Sigmoid colon (tissue), 4 donors: ENCODE data around the gene TRERF1.

Experiments
- EP300 ChIP-seq, 4 donors: sonication (generic); formaldehyde crosslinking; IDR thresholded peaks; one replicate each; pipeline ENCODE4 v1.6.1; 2017; ENCODE audit warnings: antibody characterized with exemption in 4 of 4
- POLR2A ChIP-seq, 2 donors: fragments of 450-650 bp; IDR thresholded peaks; one replicate each; pipeline ENCODE4 v1.6.1; 2016; ENCODE audit warnings: antibody characterized with exemption in 2 of 2, mild to moderate bottlenecking in 2 of 2, moderate library complexity in 2 of 2
- TF ChIP-seq, protein P1 (sequence below), 4 experiments: fragments of 450-650 bp in 3 of 4; fragments of 200-600 bp in 1 of 4; IDR thresholded peaks; one replicate each; pipeline ENCODE4 v1.5.1; 2016 to 2019; ENCODE audit warnings: antibody characterized with exemption in 4 of 4, mild to moderate bottlenecking in 3 of 4, moderate library complexity in 2 of 4

DNA sequence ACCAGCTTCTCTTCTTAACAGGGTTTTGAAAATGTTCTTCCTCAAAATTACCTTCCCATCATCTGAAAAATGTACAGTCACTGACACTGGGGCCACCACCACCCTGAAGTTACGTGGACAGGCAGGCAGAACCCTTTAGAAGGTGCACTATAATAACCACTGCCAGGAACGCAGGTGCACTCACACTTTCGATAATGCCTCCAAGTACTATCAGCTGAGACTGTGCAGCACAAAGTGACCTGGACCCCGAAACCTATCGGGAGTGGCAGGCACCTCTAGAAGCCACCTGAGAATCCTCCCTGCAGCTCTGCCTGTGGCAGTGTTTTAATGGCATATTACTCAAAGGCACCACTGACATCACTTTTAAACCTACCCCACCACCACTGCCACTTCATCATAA lies 66.4 kb downstream of the TRERF1 start:
- TF ChIP-seq, protein P1, sequence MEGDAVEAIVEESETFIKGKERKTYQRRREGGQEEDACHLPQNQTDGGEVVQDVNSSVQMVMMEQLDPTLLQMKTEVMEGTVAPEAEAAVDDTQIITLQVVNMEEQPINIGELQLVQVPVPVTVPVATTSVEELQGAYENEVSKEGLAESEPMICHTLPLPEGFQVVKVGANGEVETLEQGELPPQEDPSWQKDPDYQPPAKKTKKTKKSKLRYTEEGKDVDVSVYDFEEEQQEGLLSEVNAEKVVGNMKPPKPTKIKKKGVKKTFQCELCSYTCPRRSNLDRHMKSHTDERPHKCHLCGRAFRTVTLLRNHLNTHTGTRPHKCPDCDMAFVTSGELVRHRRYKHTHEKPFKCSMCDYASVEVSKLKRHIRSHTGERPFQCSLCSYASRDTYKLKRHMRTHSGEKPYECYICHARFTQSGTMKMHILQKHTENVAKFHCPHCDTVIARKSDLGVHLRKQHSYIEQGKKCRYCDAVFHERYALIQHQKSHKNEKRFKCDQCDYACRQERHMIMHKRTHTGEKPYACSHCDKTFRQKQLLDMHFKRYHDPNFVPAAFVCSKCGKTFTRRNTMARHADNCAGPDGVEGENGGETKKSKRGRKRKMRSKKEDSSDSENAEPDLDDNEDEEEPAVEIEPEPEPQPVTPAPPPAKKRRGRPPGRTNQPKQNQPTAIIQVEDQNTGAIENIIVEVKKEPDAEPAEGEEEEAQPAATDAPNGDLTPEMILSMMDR (IDR thresholded peaks at IDR 0.05) = no peak
- TF ChIP-seq EP300 (IDR thresholded peaks at IDR 0.05) (no peak), POLR2A (IDR thresholded peaks at IDR 0.05) (no peak)
